SKM-1 (cell line): ENCODE measurements around the gene TGFBI.

Experiments used
- DNase-seq: peaks from one replicate; lab custom pipeline; 2025; ENCODE audit not compliant: unreplicated experiment; lab: John Stamatoyannopoulos, UW

TGFBI gene

DNA sequence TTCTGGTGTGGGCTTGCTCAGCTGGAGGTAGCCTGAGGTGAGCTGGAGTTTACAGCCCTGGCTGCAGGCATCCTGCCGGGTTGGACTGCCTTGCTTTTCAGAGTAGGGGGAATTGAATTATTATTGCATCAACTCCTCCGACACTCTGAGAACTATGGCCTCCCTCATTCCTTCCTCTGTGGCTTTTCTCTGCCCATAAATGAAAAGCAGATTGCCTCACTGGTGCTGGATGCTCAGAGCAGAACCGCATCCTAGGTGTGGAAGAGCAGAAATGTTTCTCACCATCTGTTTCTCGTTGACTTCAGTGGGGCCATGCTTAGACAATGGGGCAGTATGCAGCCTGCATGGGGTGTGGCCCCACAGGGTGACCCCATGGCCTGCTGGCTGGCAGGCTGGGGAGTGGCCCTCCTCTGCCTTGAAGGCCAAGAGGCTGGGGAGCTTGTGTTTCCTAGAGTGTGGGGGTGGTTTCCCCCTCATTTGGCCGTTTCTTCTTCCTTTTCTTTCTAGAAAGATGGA lies 27.3 kb upstream of the TGFBI start:
- DNase-seq = peak; percentile 93

- no peak for DNase-seq
Observed at GRCh38 chr5:136004436-136004835, 24.4 kb upstream of the TGFBI start.

- no peak for DNase-seq
Observed at GRCh38 chr5:136005476-136005875, 23.3 kb upstream of the TGFBI start.

DNA sequence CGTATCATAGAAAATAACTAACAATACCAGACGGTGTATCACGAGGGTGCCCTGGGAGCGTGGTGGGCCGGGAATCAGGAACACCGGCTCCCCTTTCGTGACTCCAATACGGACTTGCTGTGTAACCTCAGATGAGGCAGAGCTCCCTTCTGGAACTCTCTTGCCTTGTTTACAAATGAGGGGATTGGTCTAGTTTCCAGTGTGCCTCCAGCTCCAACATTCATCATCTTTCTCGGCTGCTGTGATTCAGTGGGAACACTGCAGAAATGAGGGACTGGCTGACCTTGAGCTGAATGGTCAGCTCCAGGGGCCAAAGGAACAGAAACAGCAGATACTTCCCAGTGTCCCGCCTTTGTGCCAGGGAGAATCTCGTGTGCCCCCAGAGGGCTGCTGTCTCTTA lies 22.6 kb upstream of the TGFBI start:
- no peak for DNase-seq

DNA sequence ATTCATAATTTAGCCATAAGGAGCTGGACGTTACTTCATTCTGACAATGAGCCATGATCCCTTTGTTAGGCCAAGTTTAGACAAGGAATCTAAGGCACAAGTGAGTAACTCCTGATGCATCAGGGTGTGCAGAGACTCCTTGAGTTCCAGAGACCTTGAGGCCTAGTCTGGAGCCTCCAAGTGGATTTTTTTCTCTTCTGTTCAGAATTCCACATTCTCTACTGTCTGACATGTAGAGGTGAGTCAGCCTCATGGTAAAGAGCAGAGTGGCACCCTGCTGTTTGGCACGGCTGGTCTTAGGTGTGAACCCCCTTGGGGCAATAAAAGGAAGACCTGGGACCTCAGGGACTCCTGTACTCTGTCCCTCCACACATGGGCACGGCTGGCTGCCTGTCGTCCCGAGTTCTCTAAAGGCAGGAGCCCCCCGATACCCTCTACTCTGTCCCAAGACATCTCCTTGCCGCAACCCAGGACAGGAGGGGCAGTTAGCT lies 22.0 kb upstream of the TGFBI start:
- DNase-seq = no peak

- no peak for DNase-seq
Observed at GRCh38 chr5:136007271-136007670, 21.5 kb upstream of the TGFBI start.

DNA sequence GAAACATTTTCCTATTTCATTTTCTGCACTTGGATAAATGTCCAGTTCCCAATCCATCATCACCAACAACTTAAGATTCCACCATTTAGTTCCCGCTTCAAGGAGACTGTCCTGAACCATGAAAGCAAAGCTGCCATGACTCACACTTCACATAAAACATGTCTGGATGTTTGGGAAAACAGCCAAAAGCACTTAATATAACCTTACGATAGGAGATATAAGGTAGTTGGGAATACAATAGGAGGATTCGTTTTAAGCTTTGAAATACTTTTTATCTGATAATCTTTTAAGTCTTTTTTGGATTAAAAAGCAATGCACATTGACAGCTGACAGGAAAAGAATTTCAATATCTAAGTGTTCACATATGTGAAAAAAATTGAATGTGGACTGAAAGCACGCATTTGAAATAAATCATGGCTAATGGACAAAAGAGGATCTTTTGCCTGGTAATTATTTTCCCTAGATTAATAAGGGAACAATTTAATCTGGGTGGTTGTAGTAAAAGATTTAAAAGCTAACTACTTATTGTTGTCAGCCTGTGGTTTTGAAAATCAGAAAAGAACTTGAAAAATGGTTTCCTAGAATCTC lies 17.3 kb upstream of the TGFBI start:
- DNase-seq = no peak

DNA sequence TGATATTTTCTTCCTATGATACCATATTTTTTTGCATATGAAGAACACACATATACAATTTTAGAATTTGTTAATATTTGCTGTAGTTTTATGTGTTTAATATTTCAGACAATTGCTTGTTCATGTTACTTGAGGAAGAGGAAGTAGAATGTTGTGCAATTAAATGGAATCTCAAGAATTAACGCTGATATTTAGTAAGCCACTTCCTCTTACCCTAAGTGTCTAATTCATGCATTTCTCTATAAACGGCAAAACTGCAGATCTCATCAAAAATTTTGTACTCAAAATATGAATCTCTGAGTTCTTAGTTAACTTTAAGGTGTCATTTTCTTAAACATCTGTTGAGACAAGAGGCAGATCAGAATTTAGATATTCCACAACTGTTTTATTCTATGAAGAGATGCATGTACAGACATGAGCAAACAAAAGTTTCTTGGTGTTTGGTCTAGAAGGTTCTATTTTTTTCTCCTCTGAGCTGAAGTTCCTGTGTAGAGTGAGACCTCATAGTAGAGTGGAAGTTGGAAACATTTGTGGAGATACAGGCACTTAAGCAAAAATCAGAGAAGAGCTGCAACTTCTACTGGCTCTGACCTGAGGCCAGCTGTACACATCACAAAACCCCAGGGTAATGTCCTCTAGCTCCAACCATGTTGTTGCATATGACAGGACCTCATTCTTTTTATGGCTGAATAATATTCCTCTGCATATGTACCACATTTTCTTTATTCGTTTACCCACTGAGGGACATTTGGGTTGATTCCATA lies 16.6 kb upstream of the TGFBI start:
- DNase-seq = peak; percentile 70

DNA sequence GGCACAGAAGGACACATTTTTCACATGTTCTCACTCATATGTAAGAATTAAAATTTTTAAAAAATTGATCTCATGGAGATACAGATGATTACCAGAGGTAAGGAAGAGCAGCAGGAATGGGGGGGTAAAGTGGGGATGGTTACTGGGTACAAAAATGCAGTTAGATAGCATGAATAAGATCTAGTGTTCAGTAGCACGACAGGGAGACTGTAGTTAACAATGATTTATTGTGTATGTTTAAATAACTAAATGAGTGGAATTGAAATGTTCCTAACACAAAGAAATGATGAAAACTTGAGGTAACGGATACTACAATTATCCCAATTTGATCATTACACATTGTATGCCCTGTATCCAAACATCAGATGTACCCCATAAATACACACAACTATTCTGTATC lies 15.2 kb upstream of the TGFBI start:
- no peak for DNase-seq

DNA sequence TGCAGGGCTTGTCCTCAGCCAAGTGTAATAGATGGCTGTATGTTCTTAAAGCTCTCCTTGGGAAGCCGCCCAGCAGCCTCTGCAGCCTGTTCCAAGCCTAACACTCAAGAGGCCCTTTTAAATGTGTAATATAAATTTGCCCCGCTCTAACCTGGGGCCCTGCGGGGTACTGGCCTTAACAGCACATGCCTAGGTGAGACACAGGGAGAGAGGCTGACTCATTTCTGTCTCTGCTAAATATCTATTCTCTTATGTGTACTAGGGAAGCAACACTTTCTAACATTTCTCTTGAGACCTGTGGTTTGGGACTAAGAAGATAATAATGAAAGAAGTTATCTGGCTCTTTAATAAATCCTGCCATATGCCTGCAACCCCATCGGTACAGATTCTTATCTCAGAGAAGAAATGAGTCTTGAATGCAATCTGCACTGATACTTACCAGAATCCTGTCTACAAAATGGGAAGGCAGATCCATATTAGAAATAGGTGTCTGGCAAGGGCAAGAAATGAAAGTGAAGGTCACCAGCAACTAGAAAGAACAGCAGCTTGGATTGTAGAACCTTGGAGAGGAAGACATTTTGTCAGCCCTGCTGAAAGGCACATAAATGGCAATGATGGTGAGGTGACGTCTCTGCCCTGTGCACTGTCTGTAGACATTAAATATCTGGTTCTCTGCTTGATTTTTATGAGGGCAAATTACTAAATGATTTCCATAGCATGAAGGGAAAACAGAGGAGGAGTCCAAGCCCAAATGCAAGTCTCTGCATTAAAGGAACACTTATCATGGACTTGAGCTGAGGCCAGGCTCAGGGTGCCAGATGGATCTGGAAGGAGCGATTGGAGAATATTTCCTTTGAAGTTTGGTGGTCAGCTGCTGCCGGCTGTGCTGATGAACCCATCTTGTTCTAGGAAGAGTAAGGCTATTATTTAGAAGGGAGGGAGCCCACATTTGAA lies 14.5 kb upstream of the TGFBI start:
- no peak for DNase-seq

DNA sequence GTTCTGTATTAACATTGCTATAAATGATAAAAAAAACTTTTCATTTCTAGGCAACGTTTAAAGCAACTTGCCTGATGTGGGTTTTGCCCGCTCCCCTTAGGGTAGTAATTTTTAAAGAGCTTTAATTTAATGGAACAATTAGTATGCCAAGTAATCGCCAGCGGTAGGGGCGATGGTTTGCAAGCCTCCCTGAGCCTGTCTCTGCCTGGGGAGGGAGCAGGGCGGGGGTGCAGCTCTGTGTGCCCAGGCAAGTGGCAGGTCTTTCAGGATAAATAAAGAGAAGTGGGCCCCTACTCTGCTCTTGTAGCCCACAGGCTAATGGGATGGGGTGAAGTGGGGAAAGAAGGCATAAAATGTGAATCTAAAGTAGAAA lies 13.8 kb upstream of the TGFBI start:
- DNase-seq = no peak

DNA sequence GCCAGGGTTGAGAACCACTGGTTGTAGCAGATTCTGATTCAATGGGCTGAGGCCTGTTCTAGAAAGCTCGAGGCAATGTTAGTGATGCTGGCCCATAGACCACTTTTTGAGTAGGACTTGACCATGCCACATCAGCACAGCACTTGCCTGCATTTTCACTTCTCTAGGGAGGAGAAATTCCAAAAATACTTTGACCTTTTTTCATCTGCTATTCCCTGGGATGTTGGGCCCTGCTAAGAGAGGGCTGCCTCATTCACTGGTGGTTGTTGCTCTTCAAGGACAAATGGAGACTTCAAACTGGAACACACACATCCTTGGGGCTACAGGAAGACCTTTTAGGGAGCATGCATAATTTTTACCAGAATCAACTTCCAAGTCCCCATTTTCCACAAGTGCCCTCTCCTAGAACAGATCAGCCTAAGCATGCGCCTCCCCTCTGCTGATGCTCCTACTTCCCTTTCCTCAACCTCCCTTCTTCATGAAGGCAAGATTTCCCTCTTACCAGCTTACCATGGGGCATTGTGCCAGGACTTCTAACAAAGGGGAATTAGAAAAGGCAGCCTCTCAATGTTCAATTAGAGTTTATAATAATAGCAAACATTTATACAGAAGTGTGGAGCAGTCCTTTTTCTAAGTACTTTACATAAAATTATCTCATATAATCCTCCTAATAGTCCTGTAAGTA lies 12.7 kb upstream of the TGFBI start:
- DNase-seq = no peak

- no peak for DNase-seq
Observed at GRCh38 chr5:136016945-136017530, 11.8 kb upstream of the TGFBI start.

DNA sequence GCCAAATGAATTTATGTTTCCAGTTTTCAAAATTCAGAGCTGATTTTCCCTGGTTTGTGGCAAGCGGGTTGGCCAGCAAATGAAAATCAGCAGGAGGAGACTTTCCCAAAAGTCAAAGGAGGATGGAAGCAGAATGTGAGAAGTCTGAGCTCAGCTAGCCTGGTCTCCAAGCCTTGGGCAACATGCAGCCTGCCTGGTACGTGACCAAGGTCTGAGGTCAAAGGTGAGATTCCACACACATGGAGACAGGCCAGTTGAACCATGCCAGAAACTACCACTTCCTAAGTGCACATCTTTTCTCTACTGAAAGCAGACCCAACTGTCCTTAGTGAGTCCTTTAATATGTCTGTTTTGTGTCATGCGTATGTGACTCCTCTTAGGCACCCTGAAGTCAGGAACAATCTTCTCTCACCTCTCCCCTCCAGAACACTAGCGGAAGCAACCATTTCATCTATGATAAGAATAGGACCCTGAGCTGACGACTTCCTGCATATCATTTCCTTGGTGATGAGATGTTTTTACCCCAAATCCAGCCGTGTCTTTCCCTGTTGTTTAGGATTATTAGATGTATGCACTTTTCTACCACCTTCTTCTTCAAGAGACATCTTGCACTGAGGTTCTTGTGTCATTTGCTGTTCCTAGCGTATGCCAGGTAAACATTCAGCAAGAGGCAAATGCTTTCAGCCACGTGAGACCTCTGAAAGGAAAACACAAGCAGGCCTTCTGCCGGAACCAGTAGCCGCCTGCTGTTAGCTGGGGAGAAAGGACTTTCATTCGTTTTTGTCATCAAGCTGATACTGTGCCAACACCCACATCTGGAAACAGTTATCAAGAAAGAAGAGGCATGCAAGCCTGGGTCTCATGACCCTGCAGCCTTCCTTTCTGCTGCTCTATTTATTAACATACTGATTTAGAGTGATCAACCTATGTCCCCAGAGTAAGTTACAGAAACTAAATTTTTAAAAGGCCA lies 9.7 kb upstream of the TGFBI start:
- no peak for DNase-seq

- no peak for DNase-seq
Observed at GRCh38 chr5:136020001-136020382, 8.8 kb upstream of the TGFBI start.

- DNase-seq = no peak
Observed at GRCh38 chr5:136020383-136021015, 8.3 kb upstream of the TGFBI start.

- no peak for DNase-seq
Observed at GRCh38 chr5:136021016-136021405, 7.8 kb upstream of the TGFBI start.

DNA sequence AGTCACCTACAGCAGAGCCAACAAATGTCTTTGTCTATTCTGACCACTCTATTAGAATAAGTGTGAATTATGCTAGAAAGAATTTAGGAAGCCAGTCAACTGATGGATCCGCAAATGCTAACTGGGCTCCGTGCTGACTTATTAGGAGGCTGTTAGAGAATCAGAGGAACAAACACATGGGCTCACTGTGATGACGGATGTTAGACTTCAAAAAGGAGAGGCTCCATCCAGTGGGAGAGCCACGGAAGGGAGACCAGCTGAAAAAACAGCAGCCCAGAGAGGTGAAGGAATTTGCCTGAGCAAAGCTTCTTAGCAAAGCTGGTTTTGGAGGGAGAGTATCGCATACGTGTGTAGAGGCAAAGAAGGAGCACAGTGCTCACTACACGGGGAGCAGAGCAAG lies 5.8 kb upstream of the TGFBI start:
- no peak for DNase-seq

DNA sequence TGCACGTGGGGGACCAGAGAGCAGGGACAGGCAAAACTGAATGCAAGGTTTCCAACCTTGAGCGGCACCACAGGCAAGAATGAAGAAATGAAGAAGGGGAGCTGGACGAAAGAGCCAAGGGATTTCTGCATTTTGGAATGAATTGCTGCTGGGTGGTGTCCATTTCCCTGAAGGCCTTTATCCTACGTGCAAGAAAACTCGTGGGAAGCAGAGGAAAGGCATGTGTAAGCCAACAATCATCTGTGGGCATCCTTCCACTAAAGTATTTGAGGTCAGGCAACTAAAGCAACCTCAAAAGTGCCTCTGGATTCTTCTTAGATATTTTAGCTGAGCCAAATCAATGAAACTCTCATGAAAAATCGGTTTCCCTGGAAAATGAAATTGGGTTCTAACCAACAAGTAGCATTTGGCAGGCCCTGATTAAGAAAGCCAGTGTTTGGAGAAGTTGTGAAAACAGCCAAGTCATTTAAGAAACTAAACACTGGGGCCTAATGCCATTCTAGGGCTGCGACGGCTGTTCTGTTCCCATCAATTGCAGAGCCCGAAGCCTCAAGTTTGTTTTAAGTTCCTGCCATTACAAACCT lies 4.7 kb upstream of the TGFBI start:
- DNase-seq = no peak
